H9 (cell line): ENCODE results near the gene TMEM131. TPM values are rescaled to one million over a fixed set of nuclear protein-coding genes. Genes with fewer than 3 reads are reported as not detected.
A peak's percentile ranks its signal among the peaks of the same experiment; 100 is the strongest.

ENCODE experiments used
- DNase-seq: peaks from one replicate; pipeline ENCODE4 v3.0.0-alpha.2; 2017
- H2AFZ ChIP-seq: one replicate; pipeline ENCODE4 v1.6.1; 2013; ENCODE audit warnings: mild to moderate bottlenecking, low read length, control low read depth, moderate library complexity
- H2AK5ac ChIP-seq: 2 replicates; pipeline ENCODE4 v1.6.1; 2013; ENCODE audit warnings: low read length, control low read depth, mixed read lengths; ENCODE audit not compliant: insufficient read length
- H2BK120ac ChIP-seq: one replicate; pipeline ENCODE4 v1.6.1; 2013; ENCODE audit warnings: low read depth, mild to moderate bottlenecking, low read length, control low read depth, inconsistent platforms; ENCODE audit not compliant: poor library complexity, severe bottlenecking
- H2BK12ac ChIP-seq: 2 replicates; pipeline ENCODE4 v1.6.1; 2013; ENCODE audit warnings: low read length, control low read depth, mixed read lengths, low read depth; ENCODE audit not compliant: insufficient read length
- H2BK15ac ChIP-seq: 2 replicates; pipeline ENCODE4 v1.6.1; 2013; ENCODE audit warnings: low read depth, low read length, control low read depth
- H2BK20ac ChIP-seq: one replicate; pipeline ENCODE4 v1.6.1; 2013; ENCODE audit warnings: low read depth, mild to moderate bottlenecking, low read length, control low read depth, inconsistent platforms; ENCODE audit not compliant: poor library complexity, severe bottlenecking
- H2BK5ac ChIP-seq: 2 replicates; pipeline ENCODE4 v1.6.1; 2013; ENCODE audit warnings: low read length, control low read depth, mixed read lengths; ENCODE audit not compliant: insufficient read length
- H3K14ac ChIP-seq: 2 replicates; pipeline ENCODE4 v1.6.1; 2013; ENCODE audit warnings: low read length, control low read depth; ENCODE audit not compliant: insufficient read depth
- H3K18ac ChIP-seq: 2 replicates; pipeline ENCODE4 v1.6.1; 2013; ENCODE audit warnings: low read depth, mild to moderate bottlenecking, mixed read lengths, low read length, control low read depth; ENCODE audit not compliant: insufficient read length
- H3K23ac ChIP-seq: 2 replicates; pipeline ENCODE4 v1.6.1; 2013; ENCODE audit warnings: low read length, control low read depth, mixed read lengths, low read depth; ENCODE audit not compliant: insufficient read length
- H3K23me2 ChIP-seq: 2 replicates; pipeline ENCODE4 v1.6.1; 2013; ENCODE audit warnings: low read depth, mild to moderate bottlenecking, mixed read lengths, low read length, control low read depth; ENCODE audit not compliant: insufficient read length, poor library complexity, severe bottlenecking
- H3K27ac ChIP-seq: 2 replicates; pipeline ENCODE4 v1.5.1; 2013; ENCODE audit warnings: low read length, control low read depth, mixed read lengths, low read depth; ENCODE audit not compliant: insufficient read length
- H3K27me3 ChIP-seq: 2 replicates; pipeline ENCODE4 v1.6.1; 2013; ENCODE audit warnings: low read length, control low read depth, inconsistent platforms; ENCODE audit not compliant: insufficient read depth
- H3K4ac ChIP-seq: 2 replicates; pipeline ENCODE4 v1.6.1; 2013; ENCODE audit warnings: low read depth, mild to moderate bottlenecking, control low read depth, inconsistent platforms, low read length, moderate library complexity
- H3K4me1 ChIP-seq: 2 replicates; pipeline ENCODE4 v1.6.1; 2013; ENCODE audit warnings: low read length, control low read depth, inconsistent platforms; ENCODE audit not compliant: insufficient read depth
- H3K4me2 ChIP-seq: 2 replicates; pipeline ENCODE4 v1.6.1; 2013; ENCODE audit warnings: low read length, control low read depth, mixed read lengths; ENCODE audit not compliant: insufficient read length, insufficient read depth
- H3K56ac ChIP-seq: 2 replicates; pipeline ENCODE4 v1.6.1; 2013; ENCODE audit warnings: low read depth, mild to moderate bottlenecking, mixed read lengths, low read length, control low read depth; ENCODE audit not compliant: insufficient read length
- H3K79me1 ChIP-seq: 2 replicates; pipeline ENCODE4 v1.6.1; 2013; ENCODE audit warnings: low read depth, mild to moderate bottlenecking, moderate library complexity, low read length, control low read depth, inconsistent platforms; ENCODE audit not compliant: insufficient read depth, poor library complexity, severe bottlenecking
- H3K79me2 ChIP-seq: 2 replicates; pipeline ENCODE4 v1.6.1; 2013; ENCODE audit warnings: low read length, control low read depth, inconsistent platforms; ENCODE audit not compliant: insufficient read depth
- H3K9ac ChIP-seq: 2 replicates; pipeline ENCODE4 v1.6.1; 2013; ENCODE audit warnings: low read length, control low read depth, mixed read lengths; ENCODE audit not compliant: insufficient read length; ENCODE audit errors: extremely low read depth
- H3K9me3 ChIP-seq: one replicate; pipeline ENCODE4 v1.6.1; 2013; ENCODE audit warnings: low read depth, low read length, inconsistent platforms; ENCODE audit not compliant: control insufficient read depth
- H3T11ph ChIP-seq: one replicate; pipeline ENCODE4 v1.6.1; 2013; ENCODE audit warnings: mild to moderate bottlenecking, low read length, control low read depth, inconsistent platforms
- H4K20me1 ChIP-seq: one replicate; pipeline ENCODE4 v1.6.1; 2013; ENCODE audit not compliant: control insufficient read depth, insufficient read length, insufficient read depth
- H4K5ac ChIP-seq: 2 replicates; pipeline ENCODE4 v1.6.1; 2013; ENCODE audit warnings: low read depth, mild to moderate bottlenecking, mixed read lengths, low read length, control low read depth; ENCODE audit not compliant: insufficient read length
- H4K8ac ChIP-seq: replicated peaks from 2 replicates; pipeline ENCODE4 v1.6.1; 2013; ENCODE audit warnings: low read length, control low read depth, mixed read lengths, low read depth; ENCODE audit not compliant: insufficient read length
- H4K91ac ChIP-seq: 2 replicates; pipeline ENCODE4 v1.6.1; 2013; ENCODE audit warnings: low read depth, mild to moderate bottlenecking, moderate library complexity, mixed read lengths, low read length, control low read depth; ENCODE audit not compliant: insufficient read length
- H3K27ac Mint-ChIP-seq, 3 experiments: 2 replicates in 2 of 3; 3 replicates in 1 of 3; pipeline ENCODE4 v1.8.0; 2020 to 2021; ENCODE audit warnings: mixed read lengths in 3 of 3, mild to moderate bottlenecking in 1 of 3, moderate library complexity in 1 of 3
- H3K27me3 Mint-ChIP-seq: 2 replicates; pipeline ENCODE4 v1.8.0; 2021; ENCODE audit warnings: low read depth, mild to moderate bottlenecking, moderate library complexity, mixed read lengths
- H3K36me3 Mint-ChIP-seq, 3 experiments: 2 replicates in 2 of 3; 3 replicates in 1 of 3; pipeline ENCODE4 v1.8.0; 2020 to 2021; ENCODE audit warnings: low read depth in 3 of 3, mixed read lengths in 3 of 3; ENCODE audit not compliant: insufficient read depth in 1 of 3
- H3K4me1 Mint-ChIP-seq, 2 experiments: 2 replicates each; pipeline ENCODE4 v1.8.0; 2020; ENCODE audit warnings: mixed read lengths in 2 of 2
- H3K4me3 Mint-ChIP-seq, 2 experiments: 2 replicates in 1 of 2; 3 replicates in 1 of 2; pipeline ENCODE4 v1.8.0; 2020 to 2021; ENCODE audit warnings: mild to moderate bottlenecking in 2 of 2, mixed read lengths in 2 of 2, moderate library complexity in 1 of 2
- H3K9me3 Mint-ChIP-seq, 2 experiments: 2 replicates in 1 of 2; 3 replicates in 1 of 2; pipeline ENCODE4 v1.8.0; 2020; ENCODE audit warnings: mild to moderate bottlenecking in 2 of 2, mixed read lengths in 2 of 2, moderate library complexity in 1 of 2
- CTCF ChIP-seq: fragments of 200-600 bp; sonication (generic); conservative IDR thresholded peaks from 3 replicates; pipeline ENCODE4 v1.8.0; 2021; ENCODE audit warnings: antibody characterized with exemption, mild to moderate bottlenecking
- WGBS: extraction: QIAGEN DNeasy Blood & Tissue Kit; methylation state at CpG from one replicate; pipeline ENCODE4 v1.1.7; 2013; ENCODE audit warnings: missing lambda C conversion rate, low lambda C conversion rate, mixed read lengths; ENCODE audit not compliant: insufficient read length; ENCODE audit errors: extremely low coverage; 5-methylcytosine and 5-hydroxymethylcytosine counted together
- total RNA-seq: library from RNA; stranded (reverse); gene quantifications from 2 replicates; pipeline ENCODE4 v1.2.1, GENCODE V29; 2021

Gene TMEM131
- total RNA-seq, 1 experiment from 2014 or later = 20.9 TPM

DNA sequence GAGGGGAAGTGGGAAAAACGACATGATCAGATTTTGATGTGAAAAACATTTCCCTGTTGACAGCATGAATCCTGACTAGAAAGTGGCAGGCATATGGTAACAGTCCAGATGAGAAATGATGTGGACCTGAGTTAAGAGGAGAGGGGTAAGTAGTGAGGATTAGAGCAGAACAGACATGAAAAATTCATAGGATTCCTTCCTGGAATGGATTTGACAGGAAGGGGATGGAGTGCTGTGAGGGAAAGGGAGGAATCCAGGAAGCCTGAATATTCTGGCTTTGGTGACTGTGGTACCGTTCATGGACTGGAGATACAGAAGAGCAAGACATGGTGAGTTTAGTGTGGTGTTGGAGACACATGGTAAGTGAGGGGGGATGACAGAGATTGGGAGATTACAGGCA lies 115.4 kb downstream of the TMEM131 start:
- peak overlapping the region in 1 of 3 experiments; percentile 7; a peak in 1 of 7 replicates for H3K27ac Mint-ChIP-seq
- Histone ChIP-seq H3K9ac (no peak overlapping the region), H4K91ac (no peak overlapping the region), H3K56ac (no peak overlapping the region), H3K27me3 (no peaks in the 10 kb centered on the region), H3K14ac (no peak overlapping the region), H3K9me3 (no peaks in the 10 kb centered on the region), H3K18ac (no peak overlapping the region), H3K4me1 (no peaks in the 10 kb centered on the region), H3K79me2 (no peaks in the 10 kb centered on the region), H3K4me2 (no peak overlapping the region), H3K23me2 (no peaks in the 10 kb centered on the region), H2BK15ac (no peak overlapping the region), H2BK12ac (no peak overlapping the region), H3T11ph (no peak overlapping the region), H2BK5ac (no peak overlapping the region), H2BK120ac (no peak overlapping the region), H3K23ac (no peak overlapping the region), H2AFZ (no peak overlapping the region), H4K5ac (no peak overlapping the region), H2AK5ac (no peak overlapping the region), H3K79me1 (no peaks in the 10 kb centered on the region), H2BK20ac (no peak overlapping the region), H4K20me1 (no peaks in the 10 kb centered on the region), H3K4ac (no peak overlapping the region), H4K8ac (no peak overlapping the region), H3K27ac (no peak overlapping the region)
- H3K27me3 Mint-ChIP-seq = no peaks in the 10 kb centered on the region
- H3K4me1 Mint-ChIP-seq = peaks cover 8 to 9% of the 10 kb centered on the region in 2 experiments
- no peak overlapping the region for H3K4me3 Mint-ChIP-seq
- peaks cover 5 to 19% (median 6%) of the 10 kb centered on the region in 3 experiments; a peak in 6 of 7 replicates for H3K36me3 Mint-ChIP-seq
- no peak for TF ChIP-seq CTCF
- WGBS = no CpG with 5 or more reads among the region's 2 CpGs
- H3K9me3 Mint-ChIP-seq = peaks cover 8% of the 10 kb centered on the region in 2 experiments; a peak in 4 of 5 replicates
- no peak for DNase-seq
